GM23338 (cell line): Measurements from ENCODE around the gene DNAAF9.

ENCODE experiments used
- EZH2 ChIP-seq: fragments of 200-600 bp; sonication (generic); IDR thresholded peaks from one replicate; pipeline ENCODE4 v1.8.0; 2017; ENCODE audit warnings: antibody characterized with exemption, mild to moderate bottlenecking, low read depth; ENCODE audit not compliant: unreplicated experiment
- POLR2AphosphoS5 ChIP-seq: IDR thresholded peaks from 2 replicates; pipeline ENCODE4 v1.6.1; 2016; ENCODE audit warnings: antibody characterized with exemption, low read depth
- STAT1 ChIP-seq: IDR thresholded peaks from one replicate; pipeline ENCODE4 v1.6.1; 2016; ENCODE audit warnings: antibody characterized with exemption; ENCODE audit not compliant: unreplicated experiment
- TF ChIP-seq, protein P1 (sequence below), 2 experiments: fragments of 200-600 bp in 1 of 2; sonication (generic) in 1 of 2; conservative IDR thresholded peaks; 2 replicates each; pipeline versions ENCODE4 v1.5.1 to v1.6.1; 2016 to 2017; ENCODE audit warnings: antibody characterized with exemption in 2 of 2, low read depth in 2 of 2, mild to moderate bottlenecking in 2 of 2, moderate library complexity in 1 of 2
- TF ChIP-seq, protein P2 (sequence below): IDR thresholded peaks from one replicate; pipeline ENCODE4 v1.6.1; 2018; ENCODE audit warnings: antibody characterized with exemption; ENCODE audit not compliant: unreplicated experiment

DNA sequence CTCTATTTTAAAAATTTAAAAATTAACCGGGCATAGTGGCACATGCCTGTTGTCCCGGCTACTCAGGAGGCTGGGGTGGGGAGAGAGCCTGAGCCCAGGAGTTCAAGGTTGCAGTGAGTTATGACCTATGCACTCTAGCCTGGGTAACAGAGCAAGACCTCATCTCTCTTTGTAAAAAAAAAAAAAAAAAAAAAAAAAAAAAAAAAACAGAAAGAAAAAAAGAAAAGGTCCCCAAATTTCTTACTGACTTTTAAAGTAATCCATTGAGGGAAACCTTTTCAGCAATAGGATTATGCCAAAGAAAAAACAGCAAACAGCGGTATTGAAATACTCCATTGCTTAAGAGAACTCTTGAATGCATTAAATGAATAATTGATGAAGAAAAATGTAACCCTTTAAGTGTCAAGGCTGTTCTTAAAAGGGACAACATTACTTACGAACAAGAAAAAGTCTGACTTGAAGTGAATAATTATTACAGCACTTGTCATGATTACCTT is 6.0 kb upstream of the DNAAF9 start:
- TF ChIP-seq, protein P1, sequence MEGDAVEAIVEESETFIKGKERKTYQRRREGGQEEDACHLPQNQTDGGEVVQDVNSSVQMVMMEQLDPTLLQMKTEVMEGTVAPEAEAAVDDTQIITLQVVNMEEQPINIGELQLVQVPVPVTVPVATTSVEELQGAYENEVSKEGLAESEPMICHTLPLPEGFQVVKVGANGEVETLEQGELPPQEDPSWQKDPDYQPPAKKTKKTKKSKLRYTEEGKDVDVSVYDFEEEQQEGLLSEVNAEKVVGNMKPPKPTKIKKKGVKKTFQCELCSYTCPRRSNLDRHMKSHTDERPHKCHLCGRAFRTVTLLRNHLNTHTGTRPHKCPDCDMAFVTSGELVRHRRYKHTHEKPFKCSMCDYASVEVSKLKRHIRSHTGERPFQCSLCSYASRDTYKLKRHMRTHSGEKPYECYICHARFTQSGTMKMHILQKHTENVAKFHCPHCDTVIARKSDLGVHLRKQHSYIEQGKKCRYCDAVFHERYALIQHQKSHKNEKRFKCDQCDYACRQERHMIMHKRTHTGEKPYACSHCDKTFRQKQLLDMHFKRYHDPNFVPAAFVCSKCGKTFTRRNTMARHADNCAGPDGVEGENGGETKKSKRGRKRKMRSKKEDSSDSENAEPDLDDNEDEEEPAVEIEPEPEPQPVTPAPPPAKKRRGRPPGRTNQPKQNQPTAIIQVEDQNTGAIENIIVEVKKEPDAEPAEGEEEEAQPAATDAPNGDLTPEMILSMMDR (conservative IDR thresholded peaks at IDR 0.05; ENCODE audit: low read depth in 2 of 2) = no peak
- no peak for TF ChIP-seq STAT1
- no peak for TF ChIP-seq EZH2
- TF ChIP-seq, protein P2, sequence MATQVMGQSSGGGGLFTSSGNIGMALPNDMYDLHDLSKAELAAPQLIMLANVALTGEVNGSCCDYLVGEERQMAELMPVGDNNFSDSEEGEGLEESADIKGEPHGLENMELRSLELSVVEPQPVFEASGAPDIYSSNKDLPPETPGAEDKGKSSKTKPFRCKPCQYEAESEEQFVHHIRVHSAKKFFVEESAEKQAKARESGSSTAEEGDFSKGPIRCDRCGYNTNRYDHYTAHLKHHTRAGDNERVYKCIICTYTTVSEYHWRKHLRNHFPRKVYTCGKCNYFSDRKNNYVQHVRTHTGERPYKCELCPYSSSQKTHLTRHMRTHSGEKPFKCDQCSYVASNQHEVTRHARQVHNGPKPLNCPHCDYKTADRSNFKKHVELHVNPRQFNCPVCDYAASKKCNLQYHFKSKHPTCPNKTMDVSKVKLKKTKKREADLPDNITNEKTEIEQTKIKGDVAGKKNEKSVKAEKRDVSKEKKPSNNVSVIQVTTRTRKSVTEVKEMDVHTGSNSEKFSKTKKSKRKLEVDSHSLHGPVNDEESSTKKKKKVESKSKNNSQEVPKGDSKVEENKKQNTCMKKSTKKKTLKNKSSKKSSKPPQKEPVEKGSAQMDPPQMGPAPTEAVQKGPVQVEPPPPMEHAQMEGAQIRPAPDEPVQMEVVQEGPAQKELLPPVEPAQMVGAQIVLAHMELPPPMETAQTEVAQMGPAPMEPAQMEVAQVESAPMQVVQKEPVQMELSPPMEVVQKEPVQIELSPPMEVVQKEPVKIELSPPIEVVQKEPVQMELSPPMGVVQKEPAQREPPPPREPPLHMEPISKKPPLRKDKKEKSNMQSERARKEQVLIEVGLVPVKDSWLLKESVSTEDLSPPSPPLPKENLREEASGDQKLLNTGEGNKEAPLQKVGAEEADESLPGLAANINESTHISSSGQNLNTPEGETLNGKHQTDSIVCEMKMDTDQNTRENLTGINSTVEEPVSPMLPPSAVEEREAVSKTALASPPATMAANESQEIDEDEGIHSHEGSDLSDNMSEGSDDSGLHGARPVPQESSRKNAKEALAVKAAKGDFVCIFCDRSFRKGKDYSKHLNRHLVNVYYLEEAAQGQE = no peak
- TF ChIP-seq POLR2AphosphoS5 = no peak
